T-helper 1 cell treated with Interleukin-12 subunit alpha and Interleukin-12 subunit beta and Interleukin-4 antibody, amounts not matched to agents 30 μg/mL and 1 μg/mL, for 36 hours (primary cell): ENCODE results near the gene MEPCE.

ENCODE experiments used
- H3K27ac Mint-ChIP-seq: one replicate; pipeline ENCODE4 v1.8.0; 2021; ENCODE audit warnings: mild to moderate bottlenecking, mixed read lengths
- H3K27me3 Mint-ChIP-seq: one replicate; pipeline ENCODE4 v1.8.0; 2021; ENCODE audit warnings: low read depth, mixed read lengths
- H3K36me3 Mint-ChIP-seq: one replicate; pipeline ENCODE4 v1.8.0; 2021; ENCODE audit warnings: low read depth, mixed read lengths
- H3K4me1 Mint-ChIP-seq: one replicate; pipeline ENCODE4 v1.8.0; 2021; ENCODE audit warnings: low read depth, mixed read lengths
- H3K4me3 Mint-ChIP-seq: one replicate; pipeline ENCODE4 v1.8.0; 2021; ENCODE audit warnings: mild to moderate bottlenecking, moderate library complexity, mixed read lengths
- H3K9me3 Mint-ChIP-seq: one replicate; pipeline ENCODE4 v1.8.0; 2021; ENCODE audit warnings: mixed read lengths

Gene MEPCE

DNA sequence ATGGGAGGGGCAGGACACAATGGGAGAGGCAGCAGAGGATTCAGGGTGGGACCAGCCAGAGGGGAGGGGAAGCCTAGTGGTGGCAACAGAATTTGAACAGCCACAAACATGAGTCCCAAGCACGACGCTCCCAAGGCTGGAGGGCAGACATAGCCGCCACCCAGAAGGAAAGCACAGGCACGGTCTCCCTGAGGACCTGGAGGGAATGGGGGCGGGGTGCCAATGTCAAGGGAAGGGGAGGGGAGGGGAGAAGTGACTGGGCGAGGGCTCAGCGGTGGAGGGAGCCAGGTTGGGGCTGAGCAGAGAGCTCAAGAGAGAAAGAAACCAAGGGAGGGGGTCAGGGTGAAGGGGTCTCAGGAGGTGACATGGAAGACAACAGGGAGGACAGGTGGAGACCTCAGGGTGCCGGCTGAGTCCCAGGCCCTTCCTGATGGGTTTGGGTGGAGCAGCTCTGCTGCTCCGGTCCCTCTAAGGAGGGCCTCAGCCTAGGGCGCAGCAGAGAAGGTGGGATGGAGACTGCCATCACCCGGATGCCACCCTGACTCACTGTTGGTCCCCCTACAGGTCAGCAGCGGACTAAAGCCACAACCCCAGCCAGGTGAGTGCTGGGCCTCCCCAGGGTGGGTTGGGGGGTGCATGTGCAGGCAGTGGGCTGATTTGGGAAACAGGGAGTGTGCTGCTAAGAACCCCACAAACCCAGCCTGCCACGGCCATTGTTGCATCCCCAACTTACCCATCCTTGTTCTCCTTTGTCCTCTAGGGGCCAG lies 32.1 kb upstream of the MEPCE start:
- no peak overlapping the region for H3K4me3 Mint-ChIP-seq
- no peaks in the 10 kb centered on the region for H3K36me3 Mint-ChIP-seq
- peaks cover 19% of the 10 kb centered on the region for H3K4me1 Mint-ChIP-seq
- H3K9me3 Mint-ChIP-seq, result no peaks in the 10 kb centered on the region
- peak overlapping the region; percentile 79 for H3K27ac Mint-ChIP-seq
- H3K27me3 Mint-ChIP-seq, result peaks cover 69% of the 10 kb centered on the region

DNA sequence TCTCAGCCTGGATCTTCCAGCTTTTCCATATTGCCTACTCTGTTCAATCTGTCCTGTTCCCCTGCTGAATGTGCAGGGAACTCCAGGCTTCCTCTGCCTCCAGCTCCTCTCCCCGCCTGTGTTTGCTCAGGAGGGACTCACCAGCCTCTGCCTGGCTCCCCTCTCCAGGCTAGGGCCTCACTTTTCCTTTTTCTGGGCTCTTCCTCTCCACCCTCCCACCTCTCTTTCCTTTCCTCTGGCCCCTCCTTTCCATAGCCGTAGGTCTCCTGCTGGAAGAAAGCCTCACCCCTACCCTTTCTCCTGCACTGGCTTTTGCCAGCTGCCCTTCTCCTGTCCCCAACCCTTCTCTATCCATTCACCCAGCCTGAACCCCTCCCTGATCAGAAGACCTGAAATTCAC lies 31.4 kb upstream of the MEPCE start:
- Mint-ChIP-seq H3K27me3 (peaks cover 65% of the 10 kb centered on the region), H3K27ac (peak overlapping the region; percentile 46)

DNA sequence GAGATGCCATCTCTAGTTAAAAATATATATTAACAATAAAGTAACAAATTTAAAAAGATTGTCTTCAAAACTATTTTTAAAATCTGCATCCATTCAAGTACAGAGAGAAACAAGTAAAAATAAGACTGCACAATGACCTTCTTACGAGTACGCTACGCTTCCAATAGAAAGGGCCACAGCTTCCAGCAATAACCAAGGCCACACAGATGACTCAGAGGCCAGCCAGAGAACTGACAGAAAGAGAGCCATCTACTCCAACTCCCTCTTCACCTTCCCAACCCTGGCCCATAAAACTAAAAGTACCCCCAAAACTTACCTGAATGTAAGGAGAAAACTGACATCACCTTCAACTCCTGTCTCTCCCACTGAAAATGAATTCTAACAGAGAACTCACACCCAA lies 29.6 kb upstream of the MEPCE start:
- H3K4me3 Mint-ChIP-seq, result no peak overlapping the region
- H3K36me3 Mint-ChIP-seq, result no peaks in the 10 kb centered on the region
- H3K4me1 Mint-ChIP-seq, result peaks cover 19% of the 10 kb centered on the region
- H3K27me3 Mint-ChIP-seq, result peaks cover 64% of the 10 kb centered on the region
- H3K9me3 Mint-ChIP-seq, result no peaks in the 10 kb centered on the region
- no peak overlapping the region for H3K27ac Mint-ChIP-seq

More for the DNA sequence above, 31.4 kb upstream of the MEPCE start:
- no peaks in the 10 kb centered on the region for H3K9me3 Mint-ChIP-seq
- peaks cover 19% of the 10 kb centered on the region for H3K4me1 Mint-ChIP-seq
- H3K4me3 Mint-ChIP-seq, result no peak overlapping the region
- H3K36me3 Mint-ChIP-seq, result no peaks in the 10 kb centered on the region

DNA sequence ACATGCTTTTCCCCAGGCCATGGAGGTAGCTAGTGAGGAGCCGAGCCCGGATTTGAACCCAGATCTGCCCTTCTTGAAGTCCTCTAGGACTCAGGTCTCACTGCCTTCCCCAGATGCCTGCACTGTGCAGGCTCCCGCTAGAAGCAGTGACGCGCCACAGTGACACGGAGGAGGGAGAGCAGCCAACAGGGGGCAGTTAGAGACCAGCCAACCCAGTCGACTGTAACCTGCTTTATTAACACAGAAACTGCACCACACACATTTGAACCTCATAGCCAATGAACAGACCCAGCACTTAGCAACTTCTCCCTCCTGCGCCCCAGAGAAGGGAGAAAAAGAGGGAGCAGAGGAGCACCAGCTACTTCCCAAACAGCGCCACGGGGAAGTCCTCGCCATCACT lies 29.0 kb upstream of the MEPCE start:
- H3K27ac Mint-ChIP-seq, result no peak overlapping the region
- H3K27me3 Mint-ChIP-seq, result peaks cover 63% of the 10 kb centered on the region
- H3K4me3 Mint-ChIP-seq, result no peak overlapping the region
- no peaks in the 10 kb centered on the region for H3K36me3 Mint-ChIP-seq
- no peaks in the 10 kb centered on the region for H3K9me3 Mint-ChIP-seq
- peaks cover 19% of the 10 kb centered on the region for H3K4me1 Mint-ChIP-seq

DNA sequence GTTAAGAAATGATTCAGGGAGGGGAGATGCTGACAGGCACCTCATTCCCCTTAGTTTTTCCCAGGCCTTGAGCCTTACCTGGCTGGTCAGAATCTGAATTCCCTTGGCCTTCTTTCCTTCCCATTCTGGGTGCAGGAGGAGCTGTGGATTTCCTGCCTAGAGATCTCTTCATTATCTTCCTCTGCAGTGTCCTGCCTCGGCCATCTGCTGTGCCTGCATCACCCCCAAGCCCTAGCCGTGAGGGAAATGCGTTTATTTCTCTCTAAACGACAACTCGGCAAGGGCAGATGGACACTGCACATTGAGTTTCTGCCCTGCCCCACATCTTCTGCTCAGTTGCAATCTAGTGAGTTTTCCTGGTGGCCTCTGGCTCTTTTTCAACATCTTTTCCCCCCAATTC lies 27.8 kb upstream of the MEPCE start:
- Mint-ChIP-seq H3K36me3 (no peaks in the 10 kb centered on the region), H3K4me1 (peaks cover 14% of the 10 kb centered on the region), H3K27me3 (peaks cover 61% of the 10 kb centered on the region), H3K4me3 (no peak overlapping the region), H3K9me3 (no peaks in the 10 kb centered on the region), H3K27ac (no peak overlapping the region)

DNA sequence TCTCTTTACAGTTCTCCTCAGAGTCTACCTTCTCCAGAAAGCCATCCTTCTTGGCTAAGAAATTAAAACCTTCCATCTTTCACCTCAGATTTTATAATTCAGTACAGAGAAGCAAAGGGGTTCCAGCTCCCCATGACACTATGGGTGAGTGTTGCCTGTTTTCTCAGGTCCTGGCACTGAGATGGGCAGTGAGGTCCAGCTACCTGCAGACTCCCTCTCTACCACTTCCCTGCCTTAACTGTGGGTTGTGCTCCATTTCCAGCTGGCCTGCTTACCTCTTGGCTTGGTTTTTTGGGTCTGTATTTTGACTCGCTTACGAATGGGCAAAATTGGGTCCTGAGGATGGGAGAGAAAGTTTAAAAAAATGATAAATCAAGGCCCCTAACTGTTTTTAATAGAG lies 27.4 kb upstream of the MEPCE start:
- Mint-ChIP-seq H3K4me1 (peaks cover 11% of the 10 kb centered on the region), H3K27ac (no peak overlapping the region), H3K4me3 (no peak overlapping the region), H3K9me3 (no peaks in the 10 kb centered on the region), H3K36me3 (no peaks in the 10 kb centered on the region), H3K27me3 (peaks cover 61% of the 10 kb centered on the region)

DNA sequence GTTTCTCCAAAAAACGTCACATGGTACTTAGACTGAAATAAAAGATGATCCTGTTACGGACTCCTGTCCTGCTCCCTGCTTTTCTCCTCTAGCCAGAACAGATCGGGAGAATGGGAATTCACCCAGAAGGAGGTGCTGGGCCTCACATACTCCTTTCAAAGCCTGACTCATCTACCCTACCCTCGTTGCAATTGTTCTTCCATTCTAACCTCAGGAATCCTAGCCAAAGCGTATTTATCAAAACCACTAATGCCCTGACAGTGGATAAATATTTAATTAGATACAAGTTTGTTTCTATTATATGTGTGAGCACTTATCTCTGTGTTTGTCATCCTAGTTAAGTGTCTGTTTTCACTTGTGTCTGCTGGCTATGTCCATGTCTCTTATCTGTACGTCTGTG lies 22.9 kb upstream of the MEPCE start:
- H3K27ac Mint-ChIP-seq, result no peak overlapping the region
- no peaks in the 10 kb centered on the region for H3K9me3 Mint-ChIP-seq
- H3K4me1 Mint-ChIP-seq, result no peaks in the 10 kb centered on the region
- H3K27me3 Mint-ChIP-seq, result peaks cover 31% of the 10 kb centered on the region
- no peaks in the 10 kb centered on the region for H3K36me3 Mint-ChIP-seq
- H3K4me3 Mint-ChIP-seq, result no peak overlapping the region

DNA sequence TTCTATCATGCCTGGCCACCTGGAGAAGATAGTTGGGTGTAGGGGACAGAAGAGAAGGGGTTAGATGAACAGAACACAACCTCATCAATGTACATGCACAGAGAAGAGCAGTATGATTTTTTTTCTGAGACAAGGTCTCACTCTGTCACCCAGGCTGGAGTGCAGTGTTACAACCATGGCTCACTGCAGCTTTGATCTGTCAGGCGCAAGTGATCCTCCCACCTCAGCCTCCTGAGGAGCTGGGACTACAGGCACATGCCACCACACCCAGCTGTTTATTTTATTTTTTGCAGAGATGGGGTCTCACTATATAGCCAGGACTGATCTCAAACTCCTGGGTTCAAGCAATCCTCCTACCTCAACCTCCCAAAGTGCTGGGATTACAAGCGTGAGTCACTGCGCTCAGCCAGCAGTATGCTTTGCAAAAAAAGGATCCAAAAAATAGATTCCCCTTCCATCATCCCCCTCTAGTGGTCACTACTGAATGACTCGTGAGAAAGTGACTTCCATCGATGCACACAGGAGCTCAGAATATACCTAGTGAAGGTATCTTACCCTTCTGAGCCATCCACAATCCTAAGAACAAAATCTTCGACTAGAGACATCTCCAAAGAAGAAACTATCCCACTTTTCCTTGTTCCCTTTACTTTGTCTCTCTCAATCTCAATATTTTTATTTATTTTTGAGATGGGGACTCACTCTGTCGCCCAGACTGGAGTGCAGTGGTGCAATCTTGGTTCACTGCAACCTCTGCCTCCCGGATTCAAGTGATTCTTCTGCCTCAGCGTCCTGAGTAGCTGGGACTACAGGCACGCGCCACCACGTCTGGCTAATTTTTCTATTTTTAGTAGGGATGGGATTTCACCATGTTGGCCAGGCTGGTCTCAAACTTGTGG lies 22.1 kb upstream of the MEPCE start:
- no peaks in the 10 kb centered on the region for H3K9me3 Mint-ChIP-seq
- H3K4me1 Mint-ChIP-seq, result no peaks in the 10 kb centered on the region
- H3K4me3 Mint-ChIP-seq, result no peak overlapping the region
- H3K36me3 Mint-ChIP-seq, result no peaks in the 10 kb centered on the region
- H3K27me3 Mint-ChIP-seq, result peaks cover 29% of the 10 kb centered on the region
- no peak overlapping the region for H3K27ac Mint-ChIP-seq

DNA sequence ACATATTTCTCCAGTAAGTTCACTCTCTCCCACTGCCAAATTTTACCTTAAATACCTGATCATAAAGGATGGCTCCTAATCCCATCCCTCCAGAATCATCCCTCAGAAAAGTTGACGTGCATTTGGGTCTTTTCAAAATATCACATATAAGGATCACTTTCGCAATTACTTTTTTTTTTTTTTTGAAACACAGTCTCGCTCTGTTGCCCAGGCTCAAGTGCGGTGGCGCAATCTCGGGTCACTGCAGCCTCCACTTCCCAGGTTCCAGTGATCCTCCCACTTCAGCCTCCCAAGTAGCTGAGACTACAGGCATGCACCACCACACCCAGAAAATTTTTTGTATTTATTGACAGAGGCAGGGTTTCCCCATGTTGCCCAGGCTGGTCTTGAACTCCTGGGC lies 18.5 kb upstream of the MEPCE start:
- Mint-ChIP-seq H3K4me3 (no peak overlapping the region), H3K27ac (no peak overlapping the region), H3K27me3 (peaks cover 24% of the 10 kb centered on the region), H3K36me3 (no peaks in the 10 kb centered on the region), H3K4me1 (peaks cover 6% of the 10 kb centered on the region), H3K9me3 (no peaks in the 10 kb centered on the region)

DNA sequence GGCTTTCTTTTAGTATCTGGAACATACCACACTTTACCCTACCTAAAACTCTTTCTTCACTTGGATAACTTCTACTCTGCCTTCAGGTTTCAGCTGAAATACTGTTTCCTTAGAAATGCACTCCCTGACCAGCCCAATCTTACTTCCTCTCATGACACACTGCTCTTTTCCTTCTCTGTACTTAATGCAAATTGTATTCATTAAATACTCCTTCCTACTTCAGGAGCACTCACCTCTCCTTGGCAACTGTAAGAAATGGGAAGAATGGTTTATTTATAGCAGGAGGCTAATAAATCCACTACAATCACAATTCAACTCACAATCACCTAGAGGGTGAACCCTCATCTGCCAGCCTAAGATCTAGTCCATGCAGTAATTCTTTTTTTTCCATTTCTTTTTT lies 16.3 kb upstream of the MEPCE start:
- Mint-ChIP-seq H3K4me1 (peaks cover 6% of the 10 kb centered on the region), H3K9me3 (no peaks in the 10 kb centered on the region), H3K36me3 (no peaks in the 10 kb centered on the region), H3K4me3 (no peak overlapping the region), H3K27me3 (peaks cover 16% of the 10 kb centered on the region), H3K27ac (no peak overlapping the region)

DNA sequence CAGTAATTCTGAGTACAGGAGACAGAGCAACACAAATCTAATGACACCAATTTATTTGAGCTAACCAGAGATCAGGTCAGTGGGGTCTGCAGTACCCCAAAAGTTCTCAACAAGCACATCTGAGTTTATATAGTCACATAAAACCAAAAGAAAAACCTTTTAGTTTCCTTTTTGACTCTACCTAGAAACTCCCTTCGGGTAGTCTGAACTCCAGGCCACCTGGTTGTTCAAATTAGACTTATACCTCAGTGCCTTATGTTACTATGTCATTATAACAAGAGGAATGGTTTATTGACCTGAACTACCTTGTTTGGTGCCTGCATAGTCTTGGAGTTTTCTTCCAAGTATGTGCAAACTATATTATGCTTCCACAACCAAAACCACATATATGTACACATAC lies 15.7 kb upstream of the MEPCE start:
- Mint-ChIP-seq H3K36me3 (no peaks in the 10 kb centered on the region), H3K9me3 (no peaks in the 10 kb centered on the region), H3K4me1 (peaks cover 6% of the 10 kb centered on the region), H3K4me3 (no peak overlapping the region), H3K27me3 (peaks cover 16% of the 10 kb centered on the region), H3K27ac (no peak overlapping the region)

DNA sequence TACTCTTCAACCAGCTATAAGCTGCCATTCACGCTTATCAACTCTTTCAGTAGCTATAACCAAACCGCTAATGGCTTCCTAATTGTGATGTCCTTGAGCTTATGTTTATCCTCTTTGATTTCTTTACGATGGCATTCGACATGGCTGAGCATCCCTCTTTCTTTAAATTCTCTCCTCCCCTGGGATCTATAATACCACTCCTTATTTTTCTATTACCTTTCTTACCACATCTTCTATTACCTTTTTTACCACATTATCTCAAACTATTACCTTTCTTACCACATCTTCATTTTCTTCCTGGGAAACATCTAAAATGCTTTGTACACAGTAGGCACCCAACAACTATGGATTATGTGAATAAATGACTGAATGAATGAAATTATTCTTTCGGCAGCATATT lies 14.2 kb upstream of the MEPCE start:
- Mint-ChIP-seq H3K9me3 (no peaks in the 10 kb centered on the region), H3K4me1 (peaks cover 6% of the 10 kb centered on the region), H3K36me3 (no peaks in the 10 kb centered on the region), H3K27ac (no peak overlapping the region), H3K27me3 (peaks cover 20% of the 10 kb centered on the region), H3K4me3 (no peak overlapping the region)

DNA sequence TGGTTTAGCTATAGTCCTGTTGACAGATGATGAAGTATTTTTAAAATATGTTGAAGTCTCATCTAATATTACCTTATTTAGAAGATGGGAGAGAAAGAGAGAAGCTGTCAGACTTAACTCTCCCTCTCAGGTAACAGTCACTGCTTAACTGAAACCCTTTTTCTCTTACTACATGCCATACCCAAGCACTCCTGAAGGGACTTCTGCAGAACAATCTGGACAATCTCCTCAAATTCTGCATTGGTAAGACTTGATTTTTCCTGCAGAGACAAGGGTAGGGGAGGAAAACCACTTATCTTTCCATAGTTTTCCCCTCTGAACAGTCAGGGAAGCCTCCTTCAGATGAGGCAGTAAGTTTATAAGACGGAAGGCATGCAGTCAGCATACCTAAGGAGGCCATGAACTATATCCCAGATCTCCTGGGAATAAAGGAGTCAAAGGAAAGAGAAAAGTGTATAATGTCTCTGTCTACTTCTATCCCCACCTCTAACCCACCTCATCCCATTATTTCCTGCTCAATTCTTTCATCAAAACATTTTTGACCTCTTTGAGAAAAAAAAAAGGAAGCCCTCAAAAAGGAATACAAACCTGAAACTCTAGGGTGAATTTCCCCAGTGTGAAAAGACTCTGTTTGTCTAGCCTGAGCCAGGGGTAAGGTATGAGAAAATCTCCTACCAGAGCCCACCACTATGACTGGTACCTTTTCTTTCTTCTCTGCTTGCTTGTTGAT lies 10.5 kb upstream of the MEPCE start:
- Mint-ChIP-seq H3K27ac (no peak overlapping the region), H3K9me3 (no peaks in the 10 kb centered on the region), H3K4me3 (no peak overlapping the region), H3K36me3 (no peaks in the 10 kb centered on the region), H3K4me1 (no peaks in the 10 kb centered on the region), H3K27me3 (peaks cover 9% of the 10 kb centered on the region)

DNA sequence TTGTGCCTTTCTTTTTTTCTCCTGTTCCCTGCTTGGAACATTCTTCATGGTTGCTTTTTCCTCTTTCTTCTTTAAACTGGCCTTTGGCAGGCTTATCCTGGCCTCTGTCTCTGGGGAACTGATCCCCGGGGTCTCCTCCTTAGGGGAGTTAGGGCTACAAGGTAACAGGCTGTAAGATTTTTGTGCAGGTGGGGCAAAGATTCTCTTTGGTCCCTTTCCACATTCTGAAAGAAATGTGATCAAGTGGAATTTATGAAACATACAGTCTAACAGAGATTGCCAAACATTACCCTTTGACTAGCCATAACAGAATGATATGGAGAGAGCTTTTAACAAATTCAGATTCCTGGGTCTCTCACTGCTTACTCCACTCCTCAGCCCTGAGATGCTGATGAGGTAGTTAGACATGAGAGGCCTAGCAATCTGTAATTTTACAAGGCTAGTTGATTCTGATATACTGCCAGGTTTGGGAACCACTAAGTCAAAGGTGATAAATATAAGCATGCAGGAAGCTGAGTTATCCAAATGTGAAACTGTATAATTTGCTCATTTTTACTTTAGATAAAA lies 9.9 kb upstream of the MEPCE start:
- Mint-ChIP-seq H3K4me1 (no peaks in the 10 kb centered on the region), H3K27me3 (peaks cover 9% of the 10 kb centered on the region), H3K9me3 (no peaks in the 10 kb centered on the region), H3K4me3 (no peak overlapping the region), H3K36me3 (no peaks in the 10 kb centered on the region), H3K27ac (no peak overlapping the region)
